Measurements from ENCODE around the gene LYPD5.
"Not testable (repeated sequence)": the region's sequence is repeated elsewhere in the genome, so short reads cannot be mapped to it uniquely, and the experiment has no call there.

Gene LYPD5

GRCh38 chr19:43826787-43827754, 24.8 kb upstream of the LYPD5 start, which contains the start of gene ZNF283:
Gene ZNF283, plus strand, starts transcription at chr19:43827321. Its CDS starts 6,184 bp downstream, at chr19:43833505.
- no peak for TF ChIP-seq CTCF (IDR thresholded peaks at IDR 0.05; ENCODE audit: insufficient read depth, low read depth, low read length, missing control alignments)
- peak within 1 kb of the TSS; percentile 58 for H3K4me3 ChIP-seq (ENCODE audit: low read depth, low read length)
- DNase-seq (ENCODE audit: low read depth), result peak; percentile 89

- DNase-seq (ENCODE audit: low read depth); H3K4me3 ChIP-seq (ENCODE audit: low read depth, low read length): not testable (repeated sequence)
Measured at GRCh38 chr19:43824572-43824971, 22.3 kb upstream of the LYPD5 start.

- not testable (repeated sequence) for DNase-seq (ENCODE audit: low read depth); H3K4me3 ChIP-seq (ENCODE audit: low read depth, low read length)
Measured at GRCh38 chr19:43823856-43824255, 21.6 kb upstream of the LYPD5 start.

GRCh38 chr19:43820884-43821215, 18.6 kb upstream of the LYPD5 start:
- peak overlapping the region; percentile 31 for H3K4me3 ChIP-seq (ENCODE audit: low read depth, low read length)
- no peak for DNase-seq (ENCODE audit: low read depth)
- no peak for TF ChIP-seq CTCF (IDR thresholded peaks at IDR 0.05; ENCODE audit: insufficient read depth, low read depth, low read length, missing control alignments)

- H3K4me3 ChIP-seq (ENCODE audit: low read depth, low read length), result peak overlapping the region; percentile 31
- no peak for DNase-seq (ENCODE audit: low read depth)
- no peak for TF ChIP-seq CTCF (IDR thresholded peaks at IDR 0.05; ENCODE audit: insufficient read depth, low read depth, low read length, missing control alignments)
Measured at GRCh38 chr19:43820098-43820883, 18.0 kb upstream of the LYPD5 start.

- H3K4me3 ChIP-seq (ENCODE audit: low read depth, low read length), result no peak overlapping the region
- TF ChIP-seq CTCF (IDR thresholded peaks at IDR 0.05; ENCODE audit: insufficient read depth, low read depth, low read length, missing control alignments), result no peak
- DNase-seq (ENCODE audit: low read depth), result no peak
Measured at GRCh38 chr19:43818500-43818899, 16.3 kb upstream of the LYPD5 start.

GRCh38 chr19:43817454-43817853, 15.2 kb upstream of the LYPD5 start:
- H3K4me3 ChIP-seq (ENCODE audit: low read depth, low read length); DNase-seq (ENCODE audit: low read depth): not testable (repeated sequence)

GRCh38 chr19:43814663-43815352, 12.6 kb upstream of the LYPD5 start:
- DNase-seq (ENCODE audit: low read depth), result no peak
- no peak for TF ChIP-seq CTCF (IDR thresholded peaks at IDR 0.05; ENCODE audit: insufficient read depth, low read depth, low read length, missing control alignments)
- H3K4me3 ChIP-seq (ENCODE audit: low read depth, low read length), result no peak overlapping the region
